A673 (cell line): ENCODE measurements around the gene CADPS2. TPM values are rescaled to one million over a fixed set of nuclear protein-coding genes. Genes with fewer than 3 reads are reported as not detected.

Experiments
- BruUV-seq: library from RNA; stranded (reverse); fragments of 400-500 nt; replicated peaks from 2 replicates; lab custom pipeline; 2021; lab: Mats Ljungman, UMichigan
- CTCF ChIA-PET: fragments of 300-600 bp; sonication (Branson Sonifier 250); formaldehyde crosslinking; loops from one replicate; lab custom pipeline; 2022; ENCODE audit warnings: antibody characterized with exemption; lab: Charles Lee
- POLR2A ChIA-PET: fragments of 300-600 bp; sonication (Branson Sonifier 250); formaldehyde crosslinking; loops from one replicate; lab custom pipeline; 2022; ENCODE audit warnings: antibody characterized with exemption; ENCODE audit not compliant: low non-redundant PET; lab: Charles Lee
- DNase-seq: peaks from one replicate; pipeline ENCODE4 v3.0.0-alpha.2; 2015; ENCODE audit warnings: low spot score
- H3K27ac ChIP-seq: fragments of 200-600 bp; sonication (generic); 2 replicates; pipeline ENCODE4 v1.5.1; 2016; ENCODE audit warnings: mixed run types, low read depth, mild to moderate bottlenecking, mixed read lengths, antibody characterized with exemption, low read length; ENCODE audit not compliant: poor library complexity, severe bottlenecking
- H3K27me3 ChIP-seq: fragments of 200-600 bp; sonication (generic); replicated peaks from 2 replicates; pipeline ENCODE4 v1.6.1; 2017; ENCODE audit warnings: mixed run types, low read depth, mild to moderate bottlenecking, mixed read lengths, antibody characterized with exemption, low read length; ENCODE audit not compliant: insufficient read depth, poor library complexity
- H3K36me3 ChIP-seq: fragments of 200-600 bp; sonication (generic); 2 replicates; pipeline ENCODE4 v1.6.1; 2016; ENCODE audit warnings: mixed run types, mild to moderate bottlenecking, mixed read lengths, antibody characterized with exemption, low read length; ENCODE audit not compliant: insufficient read depth, poor library complexity, severe bottlenecking
- H3K4me1 ChIP-seq: fragments of 200-600 bp; sonication (generic); 2 replicates; pipeline ENCODE4 v1.6.1; 2017; ENCODE audit warnings: mixed run types, mild to moderate bottlenecking, mixed read lengths, antibody characterized with exemption, low read length; ENCODE audit not compliant: insufficient read depth, poor library complexity, severe bottlenecking
- H3K4me3 ChIP-seq: fragments of 200-600 bp; sonication (generic); 2 replicates; pipeline ENCODE4 v1.5.1; 2016; ENCODE audit warnings: low read depth, mixed run types, mild to moderate bottlenecking, mixed read lengths, low read length; ENCODE audit not compliant: poor library complexity, severe bottlenecking
- H3K9me3 ChIP-seq: fragments of 200-600 bp; sonication (generic); 2 replicates; pipeline ENCODE4 v1.6.1; 2016; ENCODE audit warnings: mixed run types, low read depth, mild to moderate bottlenecking, mixed read lengths, antibody characterized with exemption, low read length; ENCODE audit not compliant: poor library complexity, severe bottlenecking
- CTCF ChIP-seq: fragments of 300-800, 200-600 bp; sonication (generic); conservative IDR thresholded peaks from 2 replicates; pipeline ENCODE4 v1.5.1; 2017; ENCODE audit warnings: low read depth, mild to moderate bottlenecking, antibody characterized with exemption, low read length, moderate library complexity, mixed read lengths
- EZH2 ChIP-seq: fragments of 200-600 bp; sonication (generic); IDR thresholded peaks from 2 replicates; pipeline ENCODE4 v1.6.1; 2017; ENCODE audit warnings: borderline replicate concordance, low read depth, mild to moderate bottlenecking, mixed read lengths, antibody characterized with exemption, low read length; ENCODE audit not compliant: poor library complexity, severe bottlenecking
- intact Hi-C: fragments of 100-400 bp; cut with micrococcal nuclease; formaldehyde crosslinking; loops from one replicate; pipeline ENCODE4 v1.10.0; 2022; ENCODE audit not compliant: unreplicated experiment
- total RNA-seq: library from RNA; stranded (reverse); gene quantifications from 2 replicates; pipeline ENCODE4 v1.2.3, GENCODE V29; 2021

The CADPS2 gene
- total RNA-seq, 1 experiment from 2014 or later = 81.3 TPM

DNA sequence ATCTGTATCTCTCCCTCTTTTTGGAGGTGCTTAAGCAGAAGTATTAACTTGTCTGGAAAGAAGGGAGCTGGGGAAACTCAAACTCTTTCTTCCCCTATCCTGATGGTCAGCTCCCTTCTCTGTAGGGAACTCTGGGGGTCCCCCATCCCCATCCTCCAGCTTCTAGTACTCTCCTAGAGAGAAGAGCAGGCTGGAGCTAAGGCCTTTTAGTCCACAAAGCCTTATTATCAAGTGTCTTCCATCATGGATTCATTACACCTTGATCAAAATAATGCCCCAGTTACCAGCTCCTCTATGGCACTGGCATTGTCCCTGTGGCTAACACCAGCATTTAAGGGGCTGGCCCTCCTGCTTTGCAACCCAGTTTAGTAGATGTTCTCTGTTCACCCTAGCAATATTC lies 35.7 kb downstream of the CADPS2 start:
- no peaks in the 10 kb centered on the region for H3K27me3 ChIP-seq
- H3K4me3 ChIP-seq = no peak overlapping the region
- H3K27ac ChIP-seq = no peak overlapping the region
- ChIA-PET CTCF (no interaction called here), POLR2A (no interaction called here)
- DNase-seq = no peak
- TF ChIP-seq CTCF (no peak), EZH2 (no peak)
- H3K4me1 ChIP-seq = peaks cover 53% of the 10 kb centered on the region
- no TSS peak for BruUV-seq
- H3K9me3 ChIP-seq = no peaks in the 10 kb centered on the region
- no peaks in the 10 kb centered on the region for H3K36me3 ChIP-seq
- intact Hi-C loops = no loop called here

DNA sequence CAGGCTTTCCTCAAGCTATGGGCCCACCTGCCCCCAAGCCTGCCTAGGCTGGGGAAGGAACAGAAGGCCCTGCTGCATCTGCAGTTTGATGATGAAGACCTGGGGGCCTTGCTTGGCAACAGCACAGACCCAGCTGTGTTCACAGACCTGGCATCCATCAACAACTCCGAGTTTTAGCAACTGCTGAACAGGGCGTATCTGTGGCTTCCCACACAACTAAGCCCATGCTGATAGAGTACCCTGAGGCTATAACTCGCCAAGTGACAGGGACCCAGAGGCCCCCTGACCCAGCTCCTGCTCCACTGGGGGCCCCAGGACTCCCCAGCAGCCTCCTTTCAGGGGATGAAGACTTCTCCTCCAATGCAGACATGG lies 36.3 kb downstream of the CADPS2 start:
- no peak for DNase-seq
- H3K4me1 ChIP-seq = peaks cover 53% of the 10 kb centered on the region
- no peaks in the 10 kb centered on the region for H3K27me3 ChIP-seq
- H3K4me3 ChIP-seq = no peak overlapping the region
- no peaks in the 10 kb centered on the region for H3K36me3 ChIP-seq
- no TSS peak for BruUV-seq
- intact Hi-C loops = no loop called here
- no peak for TF ChIP-seq EZH2
- TF ChIP-seq CTCF = no peak
- peak overlapping the region; percentile 74 for H3K27ac ChIP-seq
- CTCF ChIA-PET = no interaction called here
- POLR2A ChIA-PET = no interaction called here
- H3K9me3 ChIP-seq = no peaks in the 10 kb centered on the region

DNA sequence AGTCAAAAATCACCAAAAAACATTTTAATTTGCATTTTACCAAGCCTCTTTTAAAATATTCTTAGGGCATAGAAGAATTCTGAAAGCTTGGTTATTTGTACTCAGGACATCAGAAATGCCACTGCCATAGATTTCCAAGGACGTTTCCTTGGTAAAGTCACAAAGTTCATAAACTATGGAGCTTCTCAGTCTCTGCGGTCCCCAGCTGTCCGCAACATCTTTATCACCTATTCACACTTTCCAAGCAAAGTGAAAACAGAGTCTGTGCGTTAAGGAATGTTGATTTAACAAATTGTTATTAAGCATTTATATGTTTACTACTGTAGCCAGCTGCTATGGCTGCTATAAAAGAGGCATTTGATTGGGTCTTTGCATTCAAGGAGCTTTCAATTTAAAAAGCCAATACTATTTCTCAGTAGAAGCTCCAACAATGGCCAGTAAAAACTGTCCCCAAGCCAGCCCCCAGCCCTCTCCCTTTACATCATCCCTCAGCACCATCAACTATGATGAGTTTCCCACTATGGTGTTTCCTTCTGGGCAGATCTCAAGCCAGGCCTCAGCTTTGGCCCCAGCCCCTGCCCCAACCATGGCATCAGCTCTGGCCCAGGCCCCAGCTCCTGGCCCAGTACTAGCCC lies 36.8 kb downstream of the CADPS2 start:
- Histone ChIP-seq H3K27me3 (no peaks in the 10 kb centered on the region), H3K27ac (peak overlapping the region; percentile 74), H3K4me1 (peaks cover 57% of the 10 kb centered on the region), H3K36me3 (no peaks in the 10 kb centered on the region), H3K4me3 (no peak overlapping the region), H3K9me3 (no peaks in the 10 kb centered on the region)
- DNase-seq = no peak
- ChIA-PET POLR2A (no interaction called here), CTCF (no interaction called here)
- TF ChIP-seq CTCF (no peak), EZH2 (no peak)
- intact Hi-C loops = no loop called here
- BruUV-seq = no TSS peak
